Ovary (tissue), 9 donors: Measurements from ENCODE around the gene DNAH17. TPM values are rescaled to one million over a fixed set of nuclear protein-coding genes. Genes with fewer than 3 reads are reported as not detected.

Experiments used
- DNase-seq, 5 donors: peaks; one replicate each; pipeline ENCODE4 v3.0.0-alpha.2; 2019 to 2020
- H3K27ac ChIP-seq, 2 donors: fragments of 200-600 bp; one replicate each; pipeline versions ENCODE4 v1.5.1 to v1.8.0; 2019 to 2022
- H3K27me3 ChIP-seq: fragments of 200-600 bp; one replicate; pipeline ENCODE4 v1.8.0; 2022
- H3K36me3 ChIP-seq: fragments of 200-600 bp; sonication (generic); one replicate; pipeline ENCODE4 v1.5.1; 2019
- H3K4me1 ChIP-seq: one replicate; pipeline ENCODE4 v1.8.1; 2013; ENCODE audit warnings: mild to moderate bottlenecking, moderate library complexity; ENCODE audit not compliant: insufficient read depth
- H3K4me3 ChIP-seq: fragments of 200-600 bp; sonication (generic); one replicate; pipeline ENCODE4 v1.5.1; 2017
- H3K9me3 ChIP-seq, 2 donors: fragments of 200-600 bp in 1 of 2; sonication (generic) in 1 of 2; one replicate each; pipeline versions ENCODE4 v1.5.1 to v1.8.1; 2013 to 2019; ENCODE audit warnings: mild to moderate bottlenecking in 1 of 2, moderate library complexity in 1 of 2
- CTCF ChIP-seq, 3 donors: fragments of 450-650 bp in 2 of 3; fragments of 200-600 bp in 1 of 3; IDR thresholded peaks; one replicate each; pipeline versions ENCODE4 v1.5.1 to v1.8.0; 2016 to 2022; ENCODE audit warnings: antibody characterized with exemption in 3 of 3, mild to moderate bottlenecking in 1 of 3
- EP300 ChIP-seq: sonication (generic); formaldehyde crosslinking; IDR thresholded peaks from one replicate; pipeline ENCODE4 v1.6.1; 2017; ENCODE audit warnings: antibody characterized with exemption
- POLR2A ChIP-seq: fragments of 450-650 bp; IDR thresholded peaks from one replicate; pipeline ENCODE4 v1.6.1; 2017; ENCODE audit warnings: antibody characterized with exemption, mild to moderate bottlenecking, moderate library complexity
- WGBS, 3 donors: extraction: QIAGEN DNeasy Blood & Tissue Kit in 1 of 3; methylation state at CpG; one replicate each; pipeline versions ENCODE4 v1.1.5 to v1.1.7; 2013 to 2017; 5-methylcytosine and 5-hydroxymethylcytosine counted together
- intact Hi-C, 4 donors: fragments of 100-400 bp; cut with DNase I; formaldehyde crosslinking; loops; one replicate each; pipeline versions ENCODE4 v1.11.0 to v1.15.1; 2022 to 2023
- polyA plus RNA-seq, 2 donors: library from polyadenylated mRNA; stranded (reverse); fragments of 200-250 nt in 1 of 2; fragments of 350-450 nt in 1 of 2; fragmentation: Illumina TruSeq in 1 of 2; extraction: RNeasy Lipid Tissue Mini Kit (QIAGEN cat#74804) in 1 of 2; gene quantifications; one replicate each; pipeline ENCODE4 v1.2.3, GENCODE V29; 2013 to 2014
- total RNA-seq, 7 donors: library from RNA; depleted of rRNA in 2 of 7; stranded (reverse); fragments of >200 nt in 2 of 7; fragmentation: NEBNext Ultra II Directional in 3 of 7; extraction: Animal tissue kit (Norgen Biotek cat#: 25700) in 3 of 7; gene quantifications; one replicate each; pipeline versions ENCODE4 v1.1.0 to v1.2.4, GENCODE V29; 2016 to 2023
- donor health status: DM: no; HTN: no; CAD: no; lungs with moderate emphysema.
- donor health status: DM: no; HTN: no; CAD: no.
- donor health status: Bipolar disorder and iron deficiency.
- donor health status: DM: yes; HTN: yes; CAD: no.
- donor health status: DM: no; HTN: no; CAD: no.
- donor health status: DM: yes; HTN: yes; CAD: no.

DNAH17 gene
- total and polyA plus RNA-seq, 9 donors, result 0.07 to 0.25 (median 0.12) TPM; not detected in 6

- intact Hi-C loops, result no loop called here
- Histone ChIP-seq H3K4me1 (peaks cover 5% of the 10 kb centered on the region), H3K36me3 (no peaks in the 10 kb centered on the region), H3K9me3 (no peaks in the 10 kb centered on the region), H3K4me3 (no peak overlapping the region), H3K27ac (no peak overlapping the region), H3K27me3 (no peaks in the 10 kb centered on the region)
- 93 to 97% (median 94%) methylated on average over 4 of the region's 4 CpGs for WGBS, 3 donors
- no peak for DNase-seq
- no peak for TF ChIP-seq CTCF (IDR thresholded peaks at IDR 0.05)
- no peak for TF ChIP-seq EP300
- no peak for TF ChIP-seq POLR2A
Observed at GRCh38 chr17:78393575-78393974, 183.6 kb downstream of the DNAH17 start.

GRCh38 chr17:78392295-78392694 is 184.9 kb downstream of the DNAH17 start:
- intact Hi-C loops, result no loop called here
- no peak overlapping the region for H3K27ac ChIP-seq
- H3K9me3 ChIP-seq, result no peaks in the 10 kb centered on the region
- peaks cover 5% of the 10 kb centered on the region for H3K4me1 ChIP-seq
- 97 to 99% (median 98%) methylated on average over 6 of the region's 6 CpGs for WGBS, 3 donors
- H3K27me3 ChIP-seq, result no peaks in the 10 kb centered on the region
- no peak overlapping the region for H3K4me3 ChIP-seq
- TF ChIP-seq CTCF (IDR thresholded peaks at IDR 0.05), result no peak
- no peak for TF ChIP-seq POLR2A
- no peak for TF ChIP-seq EP300
- DNase-seq, result no peak
- H3K36me3 ChIP-seq, result no peaks in the 10 kb centered on the region

- intact Hi-C loops, result no loop called here
- no peaks in the 10 kb centered on the region for H3K36me3 ChIP-seq
- 76 to 79% (median 77%) methylated on average over 4 of the region's 4 CpGs for WGBS, 3 donors
Observed at GRCh38 chr17:78391843-78392242, 185.4 kb downstream of the DNAH17 start.

GRCh38 chr17:78391051-78391431 is 186.2 kb downstream of the DNAH17 start:
- Histone ChIP-seq H3K4me1 (peaks cover 3% of the 10 kb centered on the region), H3K36me3 (no peaks in the 10 kb centered on the region), H3K4me3 (no peak overlapping the region), H3K27ac (no peak overlapping the region), H3K27me3 (no peaks in the 10 kb centered on the region), H3K9me3 (no peaks in the 10 kb centered on the region)
- intact Hi-C loops, result no loop called here
- 90 to 93% (median 93%) methylated on average over 11 of the region's 11 CpGs for WGBS, 3 donors
- no peak for DNase-seq
- TF ChIP-seq POLR2A, result no peak
- no peak for TF ChIP-seq EP300
- no peak for TF ChIP-seq CTCF (IDR thresholded peaks at IDR 0.05)

More at GRCh38 chr17:78391843-78392242, 185.4 kb downstream of the DNAH17 start:
- Histone ChIP-seq H3K9me3 (no peaks in the 10 kb centered on the region), H3K27ac (no peak overlapping the region), H3K4me1 (peaks cover 4% of the 10 kb centered on the region), H3K27me3 (no peaks in the 10 kb centered on the region), H3K4me3 (no peak overlapping the region)
- DNase-seq, result no peak
- TF ChIP-seq EP300 (no peak), CTCF (IDR thresholded peaks at IDR 0.05) (no peak), POLR2A (no peak)
